VCaP (cell line): ENCODE data around the gene TRIM37.
"Not testable (repeated sequence)": the region's sequence is repeated elsewhere in the genome, so short reads cannot be mapped to it uniquely, and the experiment has no call there.

Experiments
- H3K27ac ChIP-seq: fragments of 450-650 bp; 2 replicates; pipeline ENCODE4 v1.5.1; 2017
- TF ChIP-seq, protein P1 (sequence below): fragments of 450-650 bp; conservative IDR thresholded peaks from 2 replicates; pipeline ENCODE4 v1.5.1; 2017; ENCODE audit warnings: mild to moderate bottlenecking, moderate library complexity

The TRIM37 gene

GRCh38 chr17:59107306-59107670, 608 bp upstream of the TRIM37 start:
- peak overlapping the region; percentile 92 for H3K27ac ChIP-seq
- TF ChIP-seq, protein P1, sequence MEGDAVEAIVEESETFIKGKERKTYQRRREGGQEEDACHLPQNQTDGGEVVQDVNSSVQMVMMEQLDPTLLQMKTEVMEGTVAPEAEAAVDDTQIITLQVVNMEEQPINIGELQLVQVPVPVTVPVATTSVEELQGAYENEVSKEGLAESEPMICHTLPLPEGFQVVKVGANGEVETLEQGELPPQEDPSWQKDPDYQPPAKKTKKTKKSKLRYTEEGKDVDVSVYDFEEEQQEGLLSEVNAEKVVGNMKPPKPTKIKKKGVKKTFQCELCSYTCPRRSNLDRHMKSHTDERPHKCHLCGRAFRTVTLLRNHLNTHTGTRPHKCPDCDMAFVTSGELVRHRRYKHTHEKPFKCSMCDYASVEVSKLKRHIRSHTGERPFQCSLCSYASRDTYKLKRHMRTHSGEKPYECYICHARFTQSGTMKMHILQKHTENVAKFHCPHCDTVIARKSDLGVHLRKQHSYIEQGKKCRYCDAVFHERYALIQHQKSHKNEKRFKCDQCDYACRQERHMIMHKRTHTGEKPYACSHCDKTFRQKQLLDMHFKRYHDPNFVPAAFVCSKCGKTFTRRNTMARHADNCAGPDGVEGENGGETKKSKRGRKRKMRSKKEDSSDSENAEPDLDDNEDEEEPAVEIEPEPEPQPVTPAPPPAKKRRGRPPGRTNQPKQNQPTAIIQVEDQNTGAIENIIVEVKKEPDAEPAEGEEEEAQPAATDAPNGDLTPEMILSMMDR, result no peak

DNA sequence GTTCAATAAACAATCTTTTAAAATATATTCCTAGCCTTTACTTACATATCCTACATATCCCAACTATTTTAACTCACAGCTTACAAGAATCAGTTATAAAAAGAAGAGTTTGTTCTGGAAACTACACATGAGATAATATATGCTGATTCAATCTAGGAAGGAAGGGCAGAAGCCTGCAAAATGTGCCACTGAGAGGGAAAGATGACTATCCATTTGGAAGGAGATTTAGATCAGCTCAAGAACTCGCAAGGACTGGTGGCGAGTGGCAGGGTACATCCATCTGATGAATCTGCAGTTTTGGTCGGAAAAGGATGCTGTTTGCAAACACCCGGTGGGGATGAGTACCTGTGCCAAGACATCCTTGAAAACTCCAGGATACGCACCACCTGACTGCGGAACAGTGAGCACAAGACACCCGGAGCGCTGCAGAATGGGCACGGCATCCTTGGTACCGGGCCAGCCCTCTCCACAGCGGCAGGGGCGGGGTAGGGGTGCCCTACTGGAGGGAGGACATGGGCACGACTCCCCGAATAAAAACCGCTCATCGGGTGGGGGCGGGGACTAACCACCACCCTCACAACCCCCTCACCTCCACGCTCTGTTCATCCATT, 723 bp downstream of the TRIM37 start:
- H3K27ac ChIP-seq, result peak overlapping the region; percentile 92
- TF ChIP-seq, protein P1, result no peak

GRCh38 chr17:59101178-59101577, 5.5 kb downstream of the TRIM37 start:
- TF ChIP-seq, protein P1, result no peak
- peak overlapping the region; percentile 1; the same call in 1 of the 2 replicates for H3K27ac ChIP-seq

- H3K27ac ChIP-seq, result no peak overlapping the region
- TF ChIP-seq, protein P1, result no peak
Measured at GRCh38 chr17:59097876-59098275, 8.8 kb downstream of the TRIM37 start.

GRCh38 chr17:59094861-59095530, 11.7 kb downstream of the TRIM37 start:
- TF ChIP-seq, protein P1, result no peak
- H3K27ac ChIP-seq, result no peak overlapping the region

DNA sequence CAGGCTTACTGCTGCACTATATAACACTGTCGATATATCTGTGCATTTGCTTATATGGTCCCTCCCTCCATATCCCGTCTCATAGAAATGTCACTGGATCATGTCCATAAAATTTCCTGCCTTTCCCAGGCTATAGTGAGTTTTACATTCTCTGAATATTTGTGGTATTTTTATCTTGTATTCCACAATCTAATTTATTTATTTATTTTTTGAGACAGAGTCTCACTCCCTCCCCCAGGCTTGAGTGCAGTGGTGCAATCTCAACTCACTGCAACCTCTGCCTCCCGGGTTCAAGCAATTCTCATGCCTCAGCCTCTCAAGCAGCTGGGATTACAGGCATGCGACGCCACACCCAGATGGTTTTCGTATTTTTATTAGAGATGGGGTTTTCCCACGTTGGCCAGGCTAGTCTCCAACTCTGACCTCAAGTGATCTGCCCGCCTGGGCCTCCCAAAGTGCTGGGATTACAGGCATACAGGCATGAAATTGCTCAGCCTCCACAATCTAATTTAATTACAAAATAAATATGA, 12.9 kb downstream of the TRIM37 start:
- TF ChIP-seq, protein P1, result no peak
- no peak overlapping the region for H3K27ac ChIP-seq

DNA sequence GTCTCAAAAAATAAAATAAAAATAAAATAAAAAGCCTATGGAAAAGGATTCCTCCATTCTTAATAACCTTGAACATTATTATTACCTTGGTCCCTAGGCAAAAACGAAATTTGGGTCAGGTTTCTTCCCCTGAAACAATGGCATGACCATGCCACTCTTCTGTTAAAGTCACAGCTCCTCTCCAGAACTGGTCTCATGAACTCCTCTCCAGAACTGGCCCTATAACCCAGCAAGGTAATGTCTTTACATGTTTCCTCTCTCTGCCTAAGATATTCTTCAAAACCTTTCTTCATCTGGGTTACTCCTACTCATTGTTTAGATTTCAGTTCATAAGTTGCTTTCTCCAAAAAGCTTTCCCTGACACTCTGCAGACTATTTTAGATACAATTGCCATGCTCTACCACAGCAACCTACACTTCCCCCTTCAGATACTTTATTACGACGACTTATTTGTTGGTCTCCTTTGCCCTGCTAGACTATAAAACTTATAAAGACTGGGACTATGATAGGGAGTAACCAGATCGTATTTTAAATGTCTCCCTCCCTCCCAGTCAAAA, 13.5 kb downstream of the TRIM37 start:
- TF ChIP-seq, protein P1, result no peak
- no peak overlapping the region for H3K27ac ChIP-seq

DNA sequence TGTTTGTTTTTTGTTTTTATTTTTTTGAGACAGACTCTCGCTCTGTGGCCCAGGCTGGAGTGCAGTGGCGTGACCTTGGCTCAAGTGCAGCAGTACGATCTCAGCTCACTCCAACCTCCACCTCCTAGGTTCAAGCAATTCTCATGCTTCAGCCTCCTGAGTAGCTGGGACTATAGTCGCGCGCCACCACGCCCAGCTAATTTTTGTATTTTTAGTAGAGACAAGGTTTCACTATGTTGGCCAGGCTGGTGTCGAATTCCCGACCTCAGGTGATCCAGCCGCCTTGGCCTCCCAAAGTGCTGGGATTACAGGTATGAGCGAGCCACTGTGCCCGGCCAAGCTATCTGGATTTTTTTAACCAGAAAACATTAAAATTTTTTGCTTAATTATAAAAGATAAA, 16.1 kb downstream of the TRIM37 start:
- not testable (repeated sequence) for H3K27ac ChIP-seq
